Aorta (tissue), 5 donors: Measurements from ENCODE around the gene PRDM1. TPM values are rescaled to one million over a fixed set of nuclear protein-coding genes. Genes with fewer than 3 reads are reported as not detected.

Experiments used
- ATAC-seq: fragments of 200-7000 bp; cut with Tn5 transposase; one replicate; pipeline ENCODE4 v1.9.1; 2022; ENCODE audit warnings: moderate library complexity; ENCODE audit not compliant: low FRiP score
- DNase-seq, 2 donors: peaks; one replicate each; pipeline ENCODE4 v3.0.0-alpha.2; 2020
- H3K27ac ChIP-seq, 2 donors: one replicate each; pipeline ENCODE4 v1.5.1; 2013; ENCODE audit warnings: low read length in 2 of 2, mild to moderate bottlenecking in 2 of 2, moderate library complexity in 2 of 2, control low read depth in 1 of 2, inconsistent platforms in 1 of 2, low read depth in 1 of 2
- H3K27me3 ChIP-seq, 2 donors: one replicate each; pipeline ENCODE4 v1.6.1; 2013; ENCODE audit warnings: control low read depth in 1 of 2, low read length in 1 of 2, mild to moderate bottlenecking in 1 of 2, moderate library complexity in 1 of 2; ENCODE audit not compliant: insufficient read depth in 2 of 2, control insufficient read depth in 1 of 2
- H3K36me3 ChIP-seq, 2 donors: one replicate each; pipeline ENCODE4 v1.6.1; 2013; ENCODE audit warnings: control low read depth in 1 of 2, low read length in 1 of 2, mild to moderate bottlenecking in 1 of 2; ENCODE audit not compliant: insufficient read depth in 2 of 2, control insufficient read depth in 1 of 2
- H3K4me1 ChIP-seq, 2 donors: one replicate each; pipeline ENCODE4 v1.6.1; 2013; ENCODE audit warnings: low read length in 2 of 2, control low read depth in 1 of 2, mild to moderate bottlenecking in 1 of 2, moderate library complexity in 1 of 2; ENCODE audit not compliant: insufficient read depth in 2 of 2, control insufficient read depth in 1 of 2
- H3K4me3 ChIP-seq, 2 donors: one replicate each; pipeline ENCODE4 v1.5.1; 2013; ENCODE audit warnings: low read length in 2 of 2, control low read depth in 1 of 2, mild to moderate bottlenecking in 1 of 2
- H3K9me3 ChIP-seq: one replicate; pipeline ENCODE4 v1.6.1; 2013; ENCODE audit warnings: mild to moderate bottlenecking, low read length; ENCODE audit not compliant: control insufficient read depth
- WGBS, 2 donors: extraction: QIAGEN DNeasy Blood & Tissue Kit; methylation state at CpG; one replicate each; pipeline ENCODE4 v1.1.7; 2013; 5-methylcytosine and 5-hydroxymethylcytosine counted together
- intact Hi-C, 2 donors: fragments of 100-400 bp; cut with DNase I; formaldehyde crosslinking; loops; one replicate each; pipeline versions ENCODE4 v1.14.2 to v1.15.0; 2022
- polyA plus RNA-seq, 2 donors: library from polyadenylated mRNA; stranded (reverse); fragments of 200-250 nt; gene quantifications; one replicate each; pipeline ENCODE4 v1.2.3, GENCODE V29; 2013
- total RNA-seq, 2 donors: library from RNA; stranded (reverse); fragmentation: NEBNext Ultra II Directional; extraction: Animal tissue kit (Norgen Biotek cat#: 25700); gene quantifications; one replicate each; pipeline ENCODE4 v1.2.1, GENCODE V29; 2021
- donor health status: healthy with polysubstance abuse.
- donor health status: Bipolar disorder and iron deficiency.
- donor health status: DM: no; HTN: no; CAD: no.
- donor health status: DM: no; HTN: no; CAD: no.
- donor health status: DM: yes; HTN: yes; CAD: no.

Gene PRDM1
- total and polyA plus RNA-seq, 4 donors = 0.23 to 10.5 (median 3.5) TPM

GRCh38 chr6:106113256-106113959 lies 27.3 kb downstream of the PRDM1 start:
- Histone ChIP-seq H3K4me3 (no peak overlapping the region), H3K27me3 (no peaks in the 10 kb centered on the region), H3K36me3 (no peaks in the 10 kb centered on the region), H3K9me3 (no peaks in the 10 kb centered on the region), H3K27ac (no peak overlapping the region), H3K4me1 (no peaks in the 10 kb centered on the region)
- ATAC-seq = no peak
- intact Hi-C loops = no loop called here
- no peak for DNase-seq
- WGBS, 2 donors = 78 to 81% methylated on average over 10 of the region's 10 CpGs

GRCh38 chr6:106114492-106114891 lies 28.4 kb downstream of the PRDM1 start:
- no peaks in the 10 kb centered on the region for H3K9me3 ChIP-seq
- no peak overlapping the region for H3K27ac ChIP-seq
- DNase-seq (no peak), ATAC-seq (no peak)
- intact Hi-C loops = no loop called here
- H3K36me3 ChIP-seq = no peaks in the 10 kb centered on the region
- no peak overlapping the region for H3K4me3 ChIP-seq
- H3K4me1 ChIP-seq = no peaks in the 10 kb centered on the region
- no peaks in the 10 kb centered on the region for H3K27me3 ChIP-seq
- WGBS, 2 donors = 84 to 89% methylated on average over 9 of the region's 9 CpGs

- intact Hi-C loops = no loop called here
- no peaks in the 10 kb centered on the region for H3K4me1 ChIP-seq
- no peak for ATAC-seq
- 94 to 95% methylated on average over 5 of the region's 5 CpGs for WGBS, 2 donors
- no peak overlapping the region for H3K4me3 ChIP-seq
- no peak for DNase-seq
- no peaks in the 10 kb centered on the region for H3K9me3 ChIP-seq
- no peaks in the 10 kb centered on the region for H3K36me3 ChIP-seq
- no peaks in the 10 kb centered on the region for H3K27me3 ChIP-seq
- H3K27ac ChIP-seq = no peak overlapping the region
Observed at GRCh38 chr6:106115286-106115685, 29.1 kb downstream of the PRDM1 start.

GRCh38 chr6:106116125-106116832 lies 30.1 kb downstream of the PRDM1 start:
- ATAC-seq (no peak), DNase-seq (no peak)
- Histone ChIP-seq H3K27me3 (no peaks in the 10 kb centered on the region), H3K27ac (no peak overlapping the region), H3K4me1 (no peaks in the 10 kb centered on the region), H3K9me3 (no peaks in the 10 kb centered on the region), H3K36me3 (no peaks in the 10 kb centered on the region), H3K4me3 (no peak overlapping the region)
- intact Hi-C loops = no loop called here
- 87 to 91% methylated on average over 6 of the region's 6 CpGs for WGBS, 2 donors

- no peaks in the 10 kb centered on the region for H3K4me1 ChIP-seq
- DNase-seq (no peak), ATAC-seq (peak; percentile 19)
- H3K4me3 ChIP-seq = no peak overlapping the region
- H3K27ac ChIP-seq = no peak overlapping the region
- WGBS, 2 donors = 68 to 73% methylated on average over 6 of the region's 6 CpGs
- no peaks in the 10 kb centered on the region for H3K36me3 ChIP-seq
- H3K9me3 ChIP-seq = no peaks in the 10 kb centered on the region
- no peaks in the 10 kb centered on the region for H3K27me3 ChIP-seq
- intact Hi-C loops = no loop called here
Observed at GRCh38 chr6:106117579-106117978, 31.4 kb downstream of the PRDM1 start.

GRCh38 chr6:106118835-106119431 lies 32.8 kb downstream of the PRDM1 start:
- H3K9me3 ChIP-seq = no peaks in the 10 kb centered on the region
- H3K27me3 ChIP-seq = no peaks in the 10 kb centered on the region
- intact Hi-C loops = no loop called here
- WGBS, 2 donors = 87 to 89% methylated on average over 3 of the region's 3 CpGs
- no peaks in the 10 kb centered on the region for H3K4me1 ChIP-seq
- no peak for ATAC-seq
- no peak for DNase-seq
- H3K27ac ChIP-seq = no peak overlapping the region
- no peaks in the 10 kb centered on the region for H3K36me3 ChIP-seq
- no peak overlapping the region for H3K4me3 ChIP-seq

GRCh38 chr6:106119546-106119945 lies 33.4 kb downstream of the PRDM1 start:
- ATAC-seq = no peak
- Histone ChIP-seq H3K9me3 (no peaks in the 10 kb centered on the region), H3K27ac (no peak overlapping the region), H3K27me3 (no peaks in the 10 kb centered on the region), H3K36me3 (no peaks in the 10 kb centered on the region), H3K4me3 (no peak overlapping the region), H3K4me1 (no peaks in the 10 kb centered on the region)
- 65 to 69% methylated on average over 9 of the region's 9 CpGs for WGBS, 2 donors
- intact Hi-C loops = no loop called here
- no peak for DNase-seq

GRCh38 chr6:106120006-106120405 lies 33.9 kb downstream of the PRDM1 start:
- H3K36me3 ChIP-seq = no peaks in the 10 kb centered on the region
- no peaks in the 10 kb centered on the region for H3K4me1 ChIP-seq
- DNase-seq (no peak), ATAC-seq (no peak)
- H3K9me3 ChIP-seq = no peaks in the 10 kb centered on the region
- intact Hi-C loops = no loop called here
- H3K27me3 ChIP-seq = no peaks in the 10 kb centered on the region
- H3K4me3 ChIP-seq = no peak overlapping the region
- 83 to 91% methylated on average over 2 of the region's 2 CpGs for WGBS, 2 donors
- H3K27ac ChIP-seq = no peak overlapping the region

GRCh38 chr6:106120406-106120805 lies 34.3 kb downstream of the PRDM1 start:
- no peaks in the 10 kb centered on the region for H3K27me3 ChIP-seq

More at GRCh38 chr6:106120406-106120805, 34.3 kb downstream of the PRDM1 start:
- H3K4me1 ChIP-seq = no peaks in the 10 kb centered on the region
- no peak overlapping the region for H3K27ac ChIP-seq
- no peak overlapping the region for H3K4me3 ChIP-seq
- no peak for ATAC-seq
- H3K36me3 ChIP-seq = no peaks in the 10 kb centered on the region
- H3K9me3 ChIP-seq = no peaks in the 10 kb centered on the region
- DNase-seq = no peak
- WGBS, 2 donors = 86 to 92% methylated on average over 6 of the region's 6 CpGs
- intact Hi-C loops = no loop called here
